ENCODE data around the gene CCDC192.

DNA sequence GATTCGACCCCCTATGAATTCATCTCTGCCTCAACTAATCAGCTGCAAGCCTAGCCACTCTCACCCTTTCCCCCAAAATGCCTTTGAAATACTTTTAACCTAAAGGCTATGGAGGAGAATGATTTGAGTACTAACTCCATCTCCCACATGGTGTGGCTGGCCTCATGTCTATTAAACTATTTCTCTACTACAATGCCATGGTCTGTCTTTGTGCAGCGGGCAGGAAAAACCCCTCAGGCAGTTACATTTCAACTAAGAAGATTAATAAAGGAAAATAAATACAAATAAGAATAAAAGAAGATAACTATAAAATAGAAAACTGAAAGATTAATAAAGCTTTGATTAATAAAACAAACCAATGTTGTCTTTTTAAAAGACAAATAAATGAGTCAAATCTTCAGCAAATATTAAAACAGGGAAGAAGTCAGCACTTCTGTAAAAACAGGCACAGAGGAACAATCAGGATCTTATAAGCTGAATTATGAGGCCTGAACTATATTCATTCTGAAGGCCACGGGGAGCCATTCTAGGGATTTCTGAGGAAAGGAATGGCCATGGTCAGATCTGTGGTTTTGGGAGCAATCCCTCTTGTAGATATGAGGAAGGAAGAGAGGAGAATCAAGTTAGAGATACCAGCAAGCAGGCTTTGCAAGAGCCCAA, 264.3 kb downstream of the CCDC192 start:
- TF ChIP-seq, protein P1, sequence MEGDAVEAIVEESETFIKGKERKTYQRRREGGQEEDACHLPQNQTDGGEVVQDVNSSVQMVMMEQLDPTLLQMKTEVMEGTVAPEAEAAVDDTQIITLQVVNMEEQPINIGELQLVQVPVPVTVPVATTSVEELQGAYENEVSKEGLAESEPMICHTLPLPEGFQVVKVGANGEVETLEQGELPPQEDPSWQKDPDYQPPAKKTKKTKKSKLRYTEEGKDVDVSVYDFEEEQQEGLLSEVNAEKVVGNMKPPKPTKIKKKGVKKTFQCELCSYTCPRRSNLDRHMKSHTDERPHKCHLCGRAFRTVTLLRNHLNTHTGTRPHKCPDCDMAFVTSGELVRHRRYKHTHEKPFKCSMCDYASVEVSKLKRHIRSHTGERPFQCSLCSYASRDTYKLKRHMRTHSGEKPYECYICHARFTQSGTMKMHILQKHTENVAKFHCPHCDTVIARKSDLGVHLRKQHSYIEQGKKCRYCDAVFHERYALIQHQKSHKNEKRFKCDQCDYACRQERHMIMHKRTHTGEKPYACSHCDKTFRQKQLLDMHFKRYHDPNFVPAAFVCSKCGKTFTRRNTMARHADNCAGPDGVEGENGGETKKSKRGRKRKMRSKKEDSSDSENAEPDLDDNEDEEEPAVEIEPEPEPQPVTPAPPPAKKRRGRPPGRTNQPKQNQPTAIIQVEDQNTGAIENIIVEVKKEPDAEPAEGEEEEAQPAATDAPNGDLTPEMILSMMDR (IDR thresholded peaks at IDR 0.05) = no peak
- no peak for TF ChIP-seq POLR2A (IDR thresholded peaks at IDR 0.05)
- no peak for TF ChIP-seq EP300 (IDR thresholded peaks at IDR 0.05)

Measured in suprapubic skin (tissue), 3 donors.